Measurements from ENCODE around the gene ARMC2.

GRCh38 chr6:108810057-108810643 lies 38.1 kb upstream of the ARMC2 start:
- TF ChIP-seq, protein P1, sequence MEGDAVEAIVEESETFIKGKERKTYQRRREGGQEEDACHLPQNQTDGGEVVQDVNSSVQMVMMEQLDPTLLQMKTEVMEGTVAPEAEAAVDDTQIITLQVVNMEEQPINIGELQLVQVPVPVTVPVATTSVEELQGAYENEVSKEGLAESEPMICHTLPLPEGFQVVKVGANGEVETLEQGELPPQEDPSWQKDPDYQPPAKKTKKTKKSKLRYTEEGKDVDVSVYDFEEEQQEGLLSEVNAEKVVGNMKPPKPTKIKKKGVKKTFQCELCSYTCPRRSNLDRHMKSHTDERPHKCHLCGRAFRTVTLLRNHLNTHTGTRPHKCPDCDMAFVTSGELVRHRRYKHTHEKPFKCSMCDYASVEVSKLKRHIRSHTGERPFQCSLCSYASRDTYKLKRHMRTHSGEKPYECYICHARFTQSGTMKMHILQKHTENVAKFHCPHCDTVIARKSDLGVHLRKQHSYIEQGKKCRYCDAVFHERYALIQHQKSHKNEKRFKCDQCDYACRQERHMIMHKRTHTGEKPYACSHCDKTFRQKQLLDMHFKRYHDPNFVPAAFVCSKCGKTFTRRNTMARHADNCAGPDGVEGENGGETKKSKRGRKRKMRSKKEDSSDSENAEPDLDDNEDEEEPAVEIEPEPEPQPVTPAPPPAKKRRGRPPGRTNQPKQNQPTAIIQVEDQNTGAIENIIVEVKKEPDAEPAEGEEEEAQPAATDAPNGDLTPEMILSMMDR (IDR thresholded peaks at IDR 0.05; ENCODE audit: low read length): no peak
- no peak for TF ChIP-seq EZH2 (IDR thresholded peaks at IDR 0.05; ENCODE audit: borderline replicate concordance, low read length)

All from OCI-LY1 (cell line).